Measurements from ENCODE around the gene ARSJ.
A peak's percentile ranks its signal among the peaks of the same experiment; 100 is the strongest.
"Not testable (repeated sequence)": the region's sequence is repeated elsewhere in the genome, so short reads cannot be mapped to it uniquely, and the experiment has no call there.

The ARSJ gene

DNA sequence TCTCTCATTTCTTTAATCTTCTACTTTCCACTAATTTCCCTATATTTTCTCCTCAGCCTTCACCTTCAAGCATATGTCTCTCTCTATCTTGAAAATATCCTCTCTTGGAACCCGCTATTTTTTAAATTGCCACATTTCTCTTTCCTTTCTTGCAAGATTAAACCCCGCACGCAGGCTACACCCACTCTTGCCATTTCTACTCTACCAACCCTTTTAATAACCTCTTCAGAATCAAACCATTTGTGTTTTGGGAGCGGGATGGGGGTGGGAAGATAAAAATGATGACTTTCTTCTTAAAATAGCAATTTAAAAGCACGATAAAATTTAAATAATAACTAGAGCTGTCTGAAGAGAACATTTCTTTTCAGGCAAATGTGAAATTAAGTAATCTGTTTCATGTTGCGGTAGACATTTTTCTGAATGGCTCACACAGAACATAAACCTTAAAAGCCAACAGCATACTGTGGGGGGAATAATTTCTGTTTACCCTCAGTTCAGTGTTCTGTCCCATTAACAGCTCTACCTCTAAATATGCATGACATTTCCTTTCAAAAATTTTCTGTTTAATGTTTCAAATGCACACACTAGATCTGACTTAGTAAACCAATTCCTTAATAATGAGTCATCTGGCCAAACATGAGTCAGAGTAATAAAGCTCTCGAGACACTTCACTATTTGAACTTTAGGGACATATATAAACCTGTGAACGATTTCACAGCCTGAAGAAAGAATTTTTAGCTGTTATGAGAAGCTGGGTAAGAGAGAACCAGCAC lies 20.5 kb downstream of the ARSJ start:
- peak; percentile 93 for DNase-seq (ENCODE audit: low read depth)

GRCh38 chr4:113957956-113958355 lies 21.5 kb downstream of the ARSJ start:
- DNase-seq (ENCODE audit: low read depth): no peak

DNA sequence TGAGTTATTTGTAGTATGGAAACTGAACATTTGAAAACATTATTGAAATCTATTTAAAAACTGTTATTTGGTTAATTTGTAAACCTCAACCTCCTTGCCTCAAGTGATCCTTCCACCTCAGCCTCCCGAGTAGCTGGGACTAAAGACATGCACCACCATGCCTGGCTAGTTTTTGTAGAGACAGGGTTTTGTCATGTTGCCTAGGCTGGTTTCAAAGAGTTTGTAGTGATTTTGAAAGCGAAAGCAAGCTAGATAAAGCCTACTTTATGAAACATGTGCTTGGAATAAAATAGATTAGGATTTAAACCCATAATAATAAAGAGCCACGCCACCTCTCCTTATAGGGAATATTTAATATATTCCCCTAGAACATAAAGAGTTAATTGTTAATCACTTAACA lies 23.5 kb downstream of the ARSJ start:
- no peak for DNase-seq (ENCODE audit: low read depth)

DNA sequence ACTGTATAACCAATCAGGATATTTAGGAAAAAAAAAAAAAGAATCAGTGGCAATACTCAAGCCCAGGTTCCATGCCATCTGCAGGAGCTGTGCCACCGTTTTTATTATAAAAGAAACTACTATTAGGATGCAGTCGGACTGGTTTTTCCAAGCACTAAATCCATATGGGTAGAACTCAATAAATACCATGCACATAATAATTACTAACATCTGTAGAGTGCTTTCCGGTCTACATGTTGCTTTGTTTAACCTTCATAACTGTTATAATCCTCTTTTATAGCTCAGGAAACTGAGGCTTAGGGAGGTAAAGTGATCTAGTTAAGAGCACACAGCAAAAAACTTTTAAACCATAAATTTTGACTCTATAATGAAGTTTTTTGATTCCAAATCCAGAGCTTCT lies 24.0 kb downstream of the ARSJ start:
- no peak for DNase-seq (ENCODE audit: low read depth)

DNA sequence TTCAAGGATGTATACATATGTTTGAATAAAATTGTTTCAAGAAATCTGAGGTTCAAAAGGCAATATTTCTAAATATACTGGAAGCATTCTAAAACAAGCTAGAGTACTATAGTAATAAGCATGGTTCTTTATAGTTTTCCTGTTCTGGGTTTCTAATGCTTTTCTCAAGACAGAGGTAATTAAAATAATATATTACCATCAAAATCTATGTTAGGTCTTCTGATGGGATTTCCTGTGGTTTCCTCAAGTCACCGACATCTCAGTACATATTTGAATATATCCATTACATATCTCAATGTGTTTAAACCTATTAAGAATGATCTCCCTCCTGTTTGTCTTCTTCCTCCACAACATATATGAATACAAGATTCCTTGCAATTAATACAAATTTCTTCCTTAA lies 25.6 kb downstream of the ARSJ start:
- DNase-seq (ENCODE audit: low read depth): no peak

- peak; percentile 66 for DNase-seq (ENCODE audit: low read depth)
Measured at GRCh38 chr4:113952452-113953029, 26.9 kb downstream of the ARSJ start.

DNA sequence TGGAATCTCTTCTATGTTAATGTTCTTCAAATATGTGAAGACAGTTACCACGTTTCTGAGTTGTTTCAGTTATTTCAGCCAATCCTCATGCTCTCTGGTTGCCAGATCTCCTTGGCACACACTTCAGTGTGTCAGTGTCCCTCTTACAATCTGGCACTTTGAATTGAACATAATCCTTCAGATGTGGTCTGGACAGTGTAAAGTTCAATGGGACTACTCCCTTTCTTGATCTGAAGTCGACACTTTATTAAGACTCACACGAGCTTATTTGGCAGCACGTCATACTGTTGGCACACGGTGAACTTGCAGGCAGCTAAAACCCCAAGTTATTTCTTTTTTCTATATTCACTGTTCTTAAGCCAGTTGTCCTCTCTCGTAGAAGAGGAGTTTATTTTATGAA lies 28.2 kb downstream of the ARSJ start:
- DNase-seq (ENCODE audit: low read depth): peak; percentile 40

DNA sequence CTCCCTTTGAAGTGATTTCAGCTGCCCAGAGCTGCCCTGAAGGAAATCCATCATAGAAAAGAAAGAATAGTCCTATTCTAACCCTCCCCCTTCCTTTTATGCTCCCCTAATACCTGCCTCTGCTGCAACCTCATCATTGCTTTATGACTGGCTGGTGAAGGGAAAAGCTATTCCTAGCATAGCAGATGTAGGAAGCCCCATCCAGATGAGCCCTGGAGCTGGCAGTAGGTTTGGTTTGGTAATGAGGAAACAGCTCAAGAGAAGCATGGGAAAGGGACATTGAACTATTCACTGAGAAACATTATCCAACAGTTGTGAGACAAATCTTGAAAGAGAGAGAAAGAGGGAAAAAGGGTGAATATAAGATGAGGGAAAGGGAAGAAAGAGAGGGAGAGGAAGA lies 29.2 kb downstream of the ARSJ start:
- no peak for DNase-seq (ENCODE audit: low read depth)

DNA sequence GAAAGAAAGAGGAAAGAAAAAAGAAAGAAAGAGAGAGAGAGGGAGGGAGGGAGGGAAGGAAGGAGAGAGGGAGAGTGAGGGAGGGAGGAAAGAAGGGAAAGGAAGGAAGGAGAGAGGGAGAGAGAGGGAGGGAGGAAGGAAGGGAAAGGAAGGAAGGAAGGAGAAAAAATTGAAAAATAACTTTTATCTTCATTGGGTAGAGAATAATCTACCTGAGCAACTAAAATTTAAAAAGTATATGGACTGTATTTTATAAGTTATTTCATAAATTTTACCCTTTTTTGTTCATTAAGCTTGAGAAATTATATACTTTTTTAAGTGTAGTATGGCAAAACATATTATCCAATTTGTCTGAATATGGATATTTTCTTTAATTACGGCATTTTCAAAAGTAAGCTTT lies 32.0 kb downstream of the ARSJ start:
- no peak for DNase-seq (ENCODE audit: low read depth)

DNA sequence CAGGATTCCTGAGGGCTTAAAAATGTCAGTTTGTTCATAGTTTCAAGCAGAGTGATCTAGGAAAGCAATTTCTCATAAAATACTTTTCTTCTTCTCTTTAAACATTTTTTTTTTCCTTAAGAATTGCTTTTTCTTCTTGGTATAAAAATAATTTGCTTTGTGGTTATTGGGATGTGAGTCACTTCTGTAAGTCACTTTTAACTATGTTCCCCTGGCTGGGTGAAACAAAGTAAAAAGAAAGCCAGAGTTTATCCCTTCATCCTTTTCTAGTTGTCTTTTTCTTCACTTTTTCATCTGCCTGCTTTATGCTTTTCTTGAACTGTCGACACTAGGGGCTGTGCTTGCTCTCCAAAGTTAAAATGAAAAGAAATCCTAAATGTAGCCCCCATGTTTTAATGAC lies 33.5 kb downstream of the ARSJ start:
- peak; percentile 25 for DNase-seq (ENCODE audit: low read depth)

DNA sequence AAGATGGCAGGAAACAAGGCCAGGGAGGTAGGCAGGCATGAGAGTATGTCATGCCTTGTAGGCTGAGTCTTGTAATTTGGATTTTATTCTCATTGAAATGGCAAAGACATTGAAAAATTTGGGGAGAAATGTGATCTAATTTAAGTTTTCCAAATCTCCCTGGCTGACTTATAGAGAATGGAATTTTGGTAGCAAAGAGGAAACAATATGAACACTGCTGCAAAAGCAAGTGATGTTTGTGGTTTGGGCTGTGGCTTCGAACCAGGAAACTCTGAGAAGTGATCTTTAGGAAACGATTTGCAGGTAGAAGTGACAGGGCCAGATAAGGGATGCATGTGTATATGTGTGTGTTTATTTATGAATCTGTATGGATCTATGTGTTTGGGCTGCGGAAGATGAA lies 35.6 kb downstream of the ARSJ start:
- DNase-seq (ENCODE audit: low read depth): no peak

- DNase-seq (ENCODE audit: low read depth): no peak
Measured at GRCh38 chr4:113943085-113943484, 36.4 kb downstream of the ARSJ start.

DNA sequence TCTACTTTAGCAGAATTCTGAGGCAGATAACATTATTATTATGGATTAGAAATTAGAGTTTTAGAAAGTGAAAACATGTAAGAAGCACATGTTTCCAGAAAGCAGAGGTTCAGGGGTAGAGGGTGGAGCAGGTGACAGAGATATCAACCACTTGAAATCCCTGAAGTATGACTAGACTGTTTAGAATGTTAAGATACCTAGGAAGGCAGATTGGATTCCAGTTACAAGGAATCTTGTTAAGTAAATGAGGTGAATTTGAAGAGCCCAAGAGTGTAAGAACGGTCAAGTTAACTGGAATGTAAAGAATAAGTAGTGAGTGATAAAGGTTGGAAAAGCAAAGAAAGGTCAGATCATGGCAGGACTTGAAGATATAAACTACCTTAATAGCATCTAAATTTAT lies 37.6 kb downstream of the ARSJ start:
- no peak for DNase-seq (ENCODE audit: low read depth)

- not testable (repeated sequence) for DNase-seq (ENCODE audit: low read depth)
Measured at GRCh38 chr4:113940103-113940502, 39.3 kb downstream of the ARSJ start.

DNA sequence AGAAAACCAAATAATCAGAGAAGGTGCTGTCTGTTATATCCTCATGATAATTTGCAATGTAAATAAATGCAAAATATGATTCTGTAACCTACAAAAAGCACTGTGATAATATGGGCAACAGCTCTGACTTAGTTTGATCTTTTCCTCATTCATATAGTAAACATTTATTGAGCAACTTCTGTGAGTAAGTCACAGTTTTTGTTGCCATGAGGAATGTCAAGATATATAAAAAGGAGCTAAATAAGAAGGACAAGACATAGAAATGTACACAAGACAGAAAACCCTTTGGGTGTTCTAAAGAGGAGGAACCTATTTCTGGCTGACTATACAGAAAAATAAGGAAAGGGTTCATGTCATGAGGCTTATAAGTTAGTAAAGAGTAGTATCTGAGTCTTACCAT lies 44.3 kb downstream of the ARSJ start:
- DNase-seq (ENCODE audit: low read depth): peak; percentile 48

DNA sequence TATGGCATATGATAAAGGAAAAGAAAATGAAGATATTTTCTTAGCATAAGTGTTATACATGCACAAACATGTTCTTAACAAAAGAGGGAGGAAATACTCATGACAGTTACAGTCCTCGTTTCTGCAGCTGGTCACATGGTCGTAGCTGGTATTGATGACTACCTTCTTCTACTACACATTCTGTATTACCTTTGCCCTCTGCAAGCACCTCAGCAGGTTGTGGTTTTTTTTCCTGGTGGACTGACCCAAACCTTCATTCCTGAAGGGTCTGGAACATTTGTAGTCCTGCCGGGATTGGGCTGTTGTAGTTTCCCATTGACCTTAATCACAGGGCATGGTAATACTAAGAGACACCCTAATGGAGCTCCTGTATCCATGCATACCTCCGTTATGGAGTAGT lies 54.7 kb downstream of the ARSJ start:
- DNase-seq (ENCODE audit: low read depth): not testable (repeated sequence)

GRCh38 chr4:113921089-113921794 lies 58.2 kb downstream of the ARSJ start:
- DNase-seq (ENCODE audit: low read depth): peak; percentile 54

DNA sequence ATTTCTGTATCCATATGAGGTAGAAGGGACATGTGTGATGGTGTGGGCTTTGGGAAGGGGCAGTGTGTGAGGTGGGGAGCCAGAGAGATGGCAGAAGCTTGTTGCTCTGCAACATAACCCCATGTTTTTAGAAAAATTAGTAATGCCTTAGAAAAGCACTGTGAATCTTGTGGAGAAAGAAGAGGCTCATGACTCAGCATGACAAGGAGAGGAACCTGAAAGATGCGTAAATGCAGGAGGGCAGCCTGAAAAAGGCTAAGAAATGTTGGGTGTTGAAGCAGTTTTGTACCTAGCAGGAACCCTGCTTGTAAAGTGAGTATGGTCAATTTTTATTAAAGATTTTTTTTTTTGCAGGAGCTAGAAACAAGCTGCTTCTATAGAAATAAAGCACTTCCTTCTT lies 59.8 kb downstream of the ARSJ start:
- peak; percentile 24 for DNase-seq (ENCODE audit: low read depth)

GRCh38 chr4:113919145-113919544 lies 60.3 kb downstream of the ARSJ start:
- DNase-seq (ENCODE audit: low read depth): no peak

DNA sequence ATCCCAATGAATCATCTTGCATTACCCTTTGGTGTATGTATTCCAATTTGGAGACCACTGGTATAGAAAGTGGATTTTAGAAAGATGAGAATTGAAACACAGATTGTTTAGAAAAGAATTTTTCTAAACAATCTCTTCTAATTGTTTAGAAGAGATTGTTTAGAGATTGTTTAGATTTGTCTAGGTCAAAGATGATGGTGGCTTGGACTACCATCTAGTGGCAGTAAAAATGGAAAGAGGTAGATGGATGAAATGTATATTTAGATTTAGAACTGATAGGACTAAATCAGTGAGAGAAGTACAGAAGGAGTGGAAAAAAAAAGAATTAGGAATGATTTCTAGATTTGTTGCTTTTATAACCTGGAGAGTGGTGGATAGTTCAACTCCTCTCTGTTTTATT lies 70.6 kb downstream of the ARSJ start:
- peak; percentile 5 for DNase-seq (ENCODE audit: low read depth)

- DNase-seq (ENCODE audit: low read depth): no peak
Measured at GRCh38 chr4:113907559-113907958, 71.9 kb downstream of the ARSJ start.

DNA sequence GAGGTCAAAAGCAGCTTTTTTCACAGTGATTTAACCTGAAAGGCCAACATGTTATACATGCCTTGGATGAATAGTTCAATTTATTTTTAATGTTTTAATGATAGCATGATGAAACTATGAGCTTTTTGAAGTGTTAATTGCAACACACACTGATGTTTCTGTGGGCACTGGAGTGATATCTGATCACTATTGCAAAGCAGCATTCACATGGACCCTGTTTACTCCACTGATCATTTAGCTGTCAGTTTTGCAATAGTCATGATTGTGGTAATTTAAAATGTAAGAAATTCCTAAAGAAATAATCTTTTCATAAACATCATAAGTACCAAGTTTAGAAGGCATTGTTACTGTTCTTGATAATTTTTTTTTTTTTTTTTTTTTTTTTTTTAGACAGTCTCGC lies 74.1 kb downstream of the ARSJ start:
- DNase-seq (ENCODE audit: low read depth): peak; percentile 60

- no peak for DNase-seq (ENCODE audit: low read depth)
Measured at GRCh38 chr4:113904877-113905276, 74.6 kb downstream of the ARSJ start.

Measured in amniotic epithelial cell (primary cell).